WTC11 (cell line): ENCODE results near the gene CYP1A2.

Source experiments
- NR3C1 ChIP-seq: sonication (generic); formaldehyde crosslinking; conservative IDR thresholded peaks from 2 replicates; pipeline ENCODE4 v1.8.1; 2023; ENCODE audit warnings: low read depth, mild to moderate bottlenecking, missing genetic modification reagents
- TF ChIP-seq, protein P1 (sequence below): sonication (generic); formaldehyde crosslinking; IDR thresholded peaks from 2 replicates; pipeline ENCODE4 v1.8.1; 2022; ENCODE audit warnings: low read depth, mild to moderate bottlenecking, moderate library complexity, missing genetic modification reagents, borderline replicate concordance
- TF ChIP-seq, protein P2 (sequence below): sonication (generic); formaldehyde crosslinking; IDR thresholded peaks from 2 replicates; pipeline ENCODE4 v1.8.1; 2022; ENCODE audit warnings: low read depth, missing genetic modification reagents, borderline replicate concordance
- TF ChIP-seq, protein P3 (sequence below): sonication (generic); formaldehyde crosslinking; IDR thresholded peaks from 2 replicates; pipeline ENCODE4 v1.8.1; 2023; ENCODE audit warnings: mild to moderate bottlenecking, missing genetic modification reagents

DNA sequence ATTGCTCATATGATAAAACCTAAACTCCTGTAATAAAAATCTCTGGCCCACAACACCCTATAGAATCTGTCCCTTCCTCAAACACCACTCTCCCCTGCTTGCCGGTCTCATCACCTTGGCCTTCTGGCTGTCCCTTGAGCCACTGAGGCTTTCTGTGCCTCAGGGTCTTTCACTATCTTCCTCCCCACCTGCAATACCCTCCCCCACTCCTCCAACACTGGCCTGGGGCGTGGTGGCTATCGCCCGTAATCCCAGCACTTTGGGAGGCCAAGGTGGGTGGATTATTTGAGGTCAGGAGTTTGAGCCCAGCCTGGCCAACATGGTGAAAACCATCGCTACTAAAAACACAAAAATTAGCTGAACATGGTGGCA lies 29.9 kb downstream of the CYP1A2 start:
- TF ChIP-seq, protein P1, sequence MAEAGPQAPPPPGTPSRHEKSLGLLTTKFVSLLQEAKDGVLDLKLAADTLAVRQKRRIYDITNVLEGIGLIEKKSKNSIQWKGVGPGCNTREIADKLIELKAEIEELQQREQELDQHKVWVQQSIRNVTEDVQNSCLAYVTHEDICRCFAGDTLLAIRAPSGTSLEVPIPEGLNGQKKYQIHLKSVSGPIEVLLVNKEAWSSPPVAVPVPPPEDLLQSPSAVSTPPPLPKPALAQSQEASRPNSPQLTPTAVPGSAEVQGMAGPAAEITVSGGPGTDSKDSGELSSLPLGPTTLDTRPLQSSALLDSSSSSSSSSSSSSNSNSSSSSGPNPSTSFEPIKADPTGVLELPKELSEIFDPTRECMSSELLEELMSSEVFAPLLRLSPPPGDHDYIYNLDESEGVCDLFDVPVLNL (CRISPR knock-in tag): no peak
- no peak for TF ChIP-seq NR3C1 (CRISPR knock-in tag)
- TF ChIP-seq, protein P2, sequence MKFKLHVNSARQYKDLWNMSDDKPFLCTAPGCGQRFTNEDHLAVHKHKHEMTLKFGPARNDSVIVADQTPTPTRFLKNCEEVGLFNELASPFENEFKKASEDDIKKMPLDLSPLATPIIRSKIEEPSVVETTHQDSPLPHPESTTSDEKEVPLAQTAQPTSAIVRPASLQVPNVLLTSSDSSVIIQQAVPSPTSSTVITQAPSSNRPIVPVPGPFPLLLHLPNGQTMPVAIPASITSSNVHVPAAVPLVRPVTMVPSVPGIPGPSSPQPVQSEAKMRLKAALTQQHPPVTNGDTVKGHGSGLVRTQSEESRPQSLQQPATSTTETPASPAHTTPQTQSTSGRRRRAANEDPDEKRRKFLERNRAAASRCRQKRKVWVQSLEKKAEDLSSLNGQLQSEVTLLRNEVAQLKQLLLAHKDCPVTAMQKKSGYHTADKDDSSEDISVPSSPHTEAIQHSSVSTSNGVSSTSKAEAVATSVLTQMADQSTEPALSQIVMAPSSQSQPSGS: no peak
- TF ChIP-seq, protein P3, sequence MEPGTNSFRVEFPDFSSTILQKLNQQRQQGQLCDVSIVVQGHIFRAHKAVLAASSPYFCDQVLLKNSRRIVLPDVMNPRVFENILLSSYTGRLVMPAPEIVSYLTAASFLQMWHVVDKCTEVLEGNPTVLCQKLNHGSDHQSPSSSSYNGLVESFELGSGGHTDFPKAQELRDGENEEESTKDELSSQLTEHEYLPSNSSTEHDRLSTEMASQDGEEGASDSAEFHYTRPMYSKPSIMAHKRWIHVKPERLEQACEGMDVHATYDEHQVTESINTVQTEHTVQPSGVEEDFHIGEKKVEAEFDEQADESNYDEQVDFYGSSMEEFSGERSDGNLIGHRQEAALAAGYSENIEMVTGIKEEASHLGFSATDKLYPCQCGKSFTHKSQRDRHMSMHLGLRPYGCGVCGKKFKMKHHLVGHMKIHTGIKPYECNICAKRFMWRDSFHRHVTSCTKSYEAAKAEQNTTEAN: no peak
